GM19023 (cell line): ENCODE data around the gene DACH1.

Experiments
- ATAC-seq: cut with Tn5 transposase; IDR thresholded peaks from one replicate; pipeline ENCODE4 v1.9.1; 2021; ENCODE audit warnings: mild to moderate bottlenecking, moderate library complexity; ENCODE audit not compliant: unreplicated experiment

DACH1 gene

GRCh38 chr13:71430681-71431080 is 436.3 kb downstream of the DACH1 start:
- no peak for ATAC-seq

- ATAC-seq = no peak
These were observed 449.8 kb downstream of the DACH1 start for GRCh38 chr13:71417205-71417604.

GRCh38 chr13:71412231-71412630 is 454.8 kb downstream of the DACH1 start:
- ATAC-seq = no peak

- no peak for ATAC-seq
These were observed 458.6 kb downstream of the DACH1 start for GRCh38 chr13:71408416-71408815.

- no peak for ATAC-seq
These were observed 467.3 kb downstream of the DACH1 start for GRCh38 chr13:71399631-71400215.

- no peak for ATAC-seq
These were observed 470.9 kb downstream of the DACH1 start for GRCh38 chr13:71396149-71396548.

- no peak for ATAC-seq
These were observed 472.0 kb downstream of the DACH1 start for GRCh38 chr13:71395053-71395452.

GRCh38 chr13:71394176-71394575 is 472.8 kb downstream of the DACH1 start:
- no peak for ATAC-seq
